ENCODE data around the gene CAPN9.

CAPN9 gene

DNA sequence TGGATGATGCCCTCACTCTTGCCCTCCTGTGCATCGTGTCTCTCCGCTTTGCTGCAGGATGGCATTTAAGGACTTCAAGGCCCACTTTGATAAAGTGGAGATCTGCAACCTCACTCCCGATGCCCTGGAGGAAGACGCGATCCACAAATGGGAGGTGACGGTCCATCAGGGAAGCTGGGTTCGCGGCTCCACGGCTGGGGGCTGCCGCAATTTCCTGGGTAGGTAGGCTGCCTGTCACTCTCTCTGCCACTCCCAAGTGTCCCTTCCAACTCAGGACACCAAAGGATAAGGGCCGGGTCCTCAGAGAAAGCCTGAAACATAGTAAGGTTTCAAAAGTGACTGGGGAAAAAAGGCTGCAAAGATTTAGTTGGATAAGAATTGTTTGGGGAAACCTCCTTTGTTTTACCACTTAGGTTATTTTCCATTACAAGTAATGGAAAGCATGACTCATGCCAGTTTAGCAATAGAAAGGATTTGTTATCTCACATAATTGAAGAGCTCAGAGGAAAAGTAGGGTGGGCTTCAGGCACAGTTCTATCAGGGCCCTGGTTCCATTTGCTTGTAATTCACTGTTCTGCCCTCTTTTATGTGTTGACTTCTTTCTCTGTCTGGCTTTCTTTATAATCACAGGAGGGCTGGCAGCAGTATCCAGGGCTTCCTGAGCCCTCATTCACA, 31.9 kb downstream of the CAPN9 start:
- Histone ChIP-seq H3K9me3 (ENCODE audit: control insufficient read depth, insufficient read depth, low read depth, low read length) (no peaks in the 10 kb centered on the region), H3K4me1 (ENCODE audit: control insufficient read depth, insufficient read depth, low read length) (no peaks in the 10 kb centered on the region), H3K36me3 (ENCODE audit: control insufficient read depth in 2 of 2, insufficient read depth in 1 of 2, low read length in 2 of 2) (no peaks in the 10 kb centered on the region), H3K27ac (ENCODE audit: extremely low read depth, low read depth, low read length) (no peak overlapping the region), H3K4me3 (ENCODE audit: low read depth, low read length) (no peak overlapping the region)
- TF ChIP-seq, protein P1, sequence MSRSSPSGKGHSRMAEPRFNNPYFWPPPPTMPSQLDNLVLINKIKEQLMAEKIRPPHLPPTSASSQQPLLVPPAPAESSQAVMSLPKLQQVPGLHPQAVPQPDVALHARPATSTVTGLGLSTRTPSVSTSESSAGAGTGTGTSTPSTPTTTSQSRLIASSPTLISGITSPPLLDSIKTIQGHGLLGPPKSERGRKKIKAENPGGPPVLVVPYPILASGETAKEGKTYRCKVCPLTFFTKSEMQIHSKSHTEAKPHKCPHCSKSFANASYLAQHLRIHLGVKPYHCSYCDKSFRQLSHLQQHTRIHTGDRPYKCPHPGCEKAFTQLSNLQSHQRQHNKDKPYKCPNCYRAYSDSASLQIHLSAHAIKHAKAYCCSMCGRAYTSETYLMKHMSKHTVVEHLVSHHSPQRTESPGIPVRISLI (tag by site-specific recombination; IDR thresholded peaks at IDR 0.05): no peak
- TF ChIP-seq ZNF629 (tag by site-specific recombination; IDR thresholded peaks at IDR 0.05): no peak
- TF ChIP-seq ZNF140 (tag by site-specific recombination; IDR thresholded peaks at IDR 0.05): no peak
- no peak for TF ChIP-seq ZBTB1 (tag by site-specific recombination; IDR thresholded peaks at IDR 0.05)
- TF ChIP-seq ZNF133 (tag by site-specific recombination; IDR thresholded peaks at IDR 0.05): no peak
- no peak for TF ChIP-seq OVOL3 (tag by site-specific recombination; IDR thresholded peaks at IDR 0.05)
- no peak for TF ChIP-seq ZNF302 (tag by site-specific recombination; IDR thresholded peaks at IDR 0.05; ENCODE audit: low read depth)
- no peak for TF ChIP-seq ZNF175 (tag by site-specific recombination; IDR thresholded peaks at IDR 0.05)
- TF ChIP-seq ZSCAN16 (tag by site-specific recombination; IDR thresholded peaks at IDR 0.05): no peak
- TF ChIP-seq ZNF112 (tag by site-specific recombination; IDR thresholded peaks at IDR 0.05): no peak
- no peak for TF ChIP-seq ZNF664 (tag by site-specific recombination; IDR thresholded peaks at IDR 0.05)
- POLR2A ChIA-PET: no interaction called here
- CTCF ChIA-PET: interaction anchor here (0.7 kb wide), 1 partner anchor 84 kb away, joined by 3 read pairs; no protein-coding TSS in a partner anchor

DNA sequence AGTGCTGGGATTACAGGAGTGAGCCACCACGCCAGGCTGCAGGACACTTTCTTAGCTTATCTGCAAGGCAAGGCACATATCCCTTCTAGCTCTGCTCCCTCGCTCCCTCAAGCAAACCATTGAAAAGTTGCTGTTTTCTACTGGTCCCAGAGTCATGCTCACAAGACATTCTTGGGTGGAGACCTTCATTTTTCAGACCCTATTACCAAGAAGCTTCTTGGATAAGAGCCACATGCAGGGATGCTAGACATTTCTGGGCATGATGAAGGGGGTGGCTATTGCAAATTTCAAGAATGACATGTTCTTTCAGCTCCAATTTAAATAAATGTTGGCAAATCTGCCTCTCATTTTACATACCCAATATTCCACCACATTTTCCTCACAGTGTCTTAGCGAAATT, 33.9 kb downstream of the CAPN9 start:
- POLR2A ChIA-PET: no interaction called here
- TF ChIP-seq, protein P2, sequence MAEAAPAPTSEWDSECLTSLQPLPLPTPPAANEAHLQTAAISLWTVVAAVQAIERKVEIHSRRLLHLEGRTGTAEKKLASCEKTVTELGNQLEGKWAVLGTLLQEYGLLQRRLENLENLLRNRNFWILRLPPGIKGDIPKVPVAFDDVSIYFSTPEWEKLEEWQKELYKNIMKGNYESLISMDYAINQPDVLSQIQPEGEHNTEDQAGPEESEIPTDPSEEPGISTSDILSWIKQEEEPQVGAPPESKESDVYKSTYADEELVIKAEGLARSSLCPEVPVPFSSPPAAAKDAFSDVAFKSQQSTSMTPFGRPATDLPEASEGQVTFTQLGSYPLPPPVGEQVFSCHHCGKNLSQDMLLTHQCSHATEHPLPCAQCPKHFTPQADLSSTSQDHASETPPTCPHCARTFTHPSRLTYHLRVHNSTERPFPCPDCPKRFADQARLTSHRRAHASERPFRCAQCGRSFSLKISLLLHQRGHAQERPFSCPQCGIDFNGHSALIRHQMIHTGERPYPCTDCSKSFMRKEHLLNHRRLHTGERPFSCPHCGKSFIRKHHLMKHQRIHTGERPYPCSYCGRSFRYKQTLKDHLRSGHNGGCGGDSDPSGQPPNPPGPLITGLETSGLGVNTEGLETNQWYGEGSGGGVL (tag by site-specific recombination; IDR thresholded peaks at IDR 0.05): no peak
- TF ChIP-seq ZNF501 (tag by site-specific recombination; IDR thresholded peaks at IDR 0.05) (no peak), MYNN (tag by site-specific recombination; IDR thresholded peaks at IDR 0.05; ENCODE audit: borderline replicate concordance) (no peak), ZBTB17 (tag by site-specific recombination; IDR thresholded peaks at IDR 0.05) (no peak)
- TF ChIP-seq, protein P3, sequence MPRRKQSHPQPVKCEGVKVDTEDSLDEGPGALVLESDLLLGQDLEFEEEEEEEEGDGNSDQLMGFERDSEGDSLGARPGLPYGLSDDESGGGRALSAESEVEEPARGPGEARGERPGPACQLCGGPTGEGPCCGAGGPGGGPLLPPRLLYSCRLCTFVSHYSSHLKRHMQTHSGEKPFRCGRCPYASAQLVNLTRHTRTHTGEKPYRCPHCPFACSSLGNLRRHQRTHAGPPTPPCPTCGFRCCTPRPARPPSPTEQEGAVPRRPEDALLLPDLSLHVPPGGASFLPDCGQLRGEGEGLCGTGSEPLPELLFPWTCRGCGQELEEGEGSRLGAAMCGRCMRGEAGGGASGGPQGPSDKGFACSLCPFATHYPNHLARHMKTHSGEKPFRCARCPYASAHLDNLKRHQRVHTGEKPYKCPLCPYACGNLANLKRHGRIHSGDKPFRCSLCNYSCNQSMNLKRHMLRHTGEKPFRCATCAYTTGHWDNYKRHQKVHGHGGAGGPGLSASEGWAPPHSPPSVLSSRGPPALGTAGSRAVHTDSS (tag by site-specific recombination; IDR thresholded peaks at IDR 0.05): no peak
- TF ChIP-seq, protein P4, sequence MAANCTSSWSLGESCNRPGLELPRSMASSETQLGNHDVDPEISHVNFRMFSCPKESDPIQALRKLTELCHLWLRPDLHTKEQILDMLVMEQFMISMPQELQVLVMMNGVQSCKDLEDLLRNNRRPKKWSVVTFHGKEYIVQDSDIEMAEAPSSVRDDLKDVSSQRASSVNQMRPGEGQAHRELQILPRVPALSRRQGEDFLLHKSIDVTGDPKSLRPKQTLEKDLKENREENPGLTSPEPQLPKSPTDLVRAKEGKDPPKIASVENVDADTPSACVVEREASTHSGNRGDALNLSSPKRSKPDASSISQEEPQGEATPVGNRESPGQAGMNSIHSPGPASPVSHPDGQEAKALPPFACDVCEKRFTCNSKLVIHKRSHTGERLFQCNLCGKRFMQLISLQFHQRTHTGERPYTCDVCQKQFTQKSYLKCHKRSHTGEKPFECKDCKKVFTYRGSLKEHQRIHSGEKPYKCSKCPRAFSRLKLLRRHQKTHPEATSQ (tag by site-specific recombination; IDR thresholded peaks at IDR 0.05): no peak
- TF ChIP-seq, protein P5, sequence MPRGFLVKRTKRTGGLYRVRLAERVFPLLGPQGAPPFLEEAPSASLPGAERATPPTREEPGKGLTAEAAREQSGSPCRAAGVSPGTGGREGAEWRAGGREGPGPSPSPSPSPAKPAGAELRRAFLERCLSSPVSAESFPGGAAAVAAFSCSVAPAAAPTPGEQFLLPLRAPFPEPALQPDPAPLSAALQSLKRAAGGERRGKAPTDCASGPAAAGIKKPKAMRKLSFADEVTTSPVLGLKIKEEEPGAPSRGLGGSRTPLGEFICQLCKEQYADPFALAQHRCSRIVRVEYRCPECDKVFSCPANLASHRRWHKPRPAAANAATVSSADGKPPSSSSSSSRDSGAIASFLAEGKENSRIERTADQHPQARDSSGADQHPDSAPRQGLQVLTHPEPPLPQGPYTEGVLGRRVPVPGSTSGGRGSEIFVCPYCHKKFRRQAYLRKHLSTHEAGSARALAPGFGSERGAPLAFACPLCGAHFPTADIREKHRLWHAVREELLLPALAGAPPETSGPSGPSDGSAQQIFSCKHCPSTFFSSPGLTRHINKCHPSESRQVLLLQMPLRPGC (tag by site-specific recombination; IDR thresholded peaks at IDR 0.05): no peak
- TF ChIP-seq, protein P6, sequence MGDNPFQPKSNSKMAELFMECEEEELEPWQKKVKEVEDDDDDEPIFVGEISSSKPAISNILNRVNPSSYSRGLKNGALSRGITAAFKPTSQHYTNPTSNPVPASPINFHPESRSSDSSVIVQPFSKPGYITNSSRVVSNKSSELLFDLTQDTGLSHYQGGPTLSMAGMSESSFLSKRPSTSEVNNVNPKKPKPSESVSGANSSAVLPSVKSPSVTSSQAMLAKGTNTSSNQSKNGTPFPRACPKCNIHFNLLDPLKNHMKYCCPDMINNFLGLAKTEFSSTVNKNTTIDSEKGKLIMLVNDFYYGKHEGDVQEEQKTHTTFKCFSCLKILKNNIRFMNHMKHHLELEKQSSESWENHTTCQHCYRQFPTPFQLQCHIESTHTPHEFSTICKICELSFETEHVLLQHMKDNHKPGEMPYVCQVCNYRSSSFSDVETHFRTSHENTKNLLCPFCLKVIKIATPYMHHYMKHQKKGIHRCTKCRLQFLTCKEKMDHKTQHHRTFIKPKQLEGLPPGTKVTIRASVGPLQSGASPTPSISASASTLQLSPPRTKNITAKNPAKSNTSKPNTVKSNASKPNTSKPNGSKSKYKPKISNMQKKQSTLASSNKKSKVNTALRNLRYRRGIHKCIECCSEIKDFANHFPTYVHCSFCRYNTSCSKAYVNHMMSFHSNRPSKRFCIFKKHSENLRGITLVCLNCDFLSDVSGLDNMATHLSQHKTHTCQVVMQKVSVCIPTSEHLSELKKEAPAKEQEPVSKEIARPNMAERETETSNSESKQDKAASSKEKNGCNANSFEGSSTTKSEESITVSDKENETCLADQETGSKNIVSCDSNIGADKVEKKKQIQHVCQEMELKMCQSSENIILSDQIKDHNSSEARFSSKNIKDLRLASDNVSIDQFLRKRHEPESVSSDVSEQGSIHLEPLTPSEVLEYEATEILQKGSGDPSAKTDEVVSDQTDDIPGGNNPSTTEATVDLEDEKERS (tag by site-specific recombination; IDR thresholded peaks at IDR 0.05): no peak
- no peak overlapping the region for H3K27ac ChIP-seq (ENCODE audit: extremely low read depth, low read depth, low read length)
- CTCF ChIA-PET: interaction anchor here (0.7 kb wide), 1 partner anchor 64 kb away, joined by 3 read pairs; no protein-coding TSS in a partner anchor
- no peaks in the 10 kb centered on the region for H3K4me1 ChIP-seq (ENCODE audit: control insufficient read depth, insufficient read depth, low read length)
- no peaks in the 10 kb centered on the region for H3K36me3 ChIP-seq (ENCODE audit: control insufficient read depth in 2 of 2, insufficient read depth in 1 of 2, low read length in 2 of 2)
- H3K4me3 ChIP-seq (ENCODE audit: low read depth, low read length): no peak overlapping the region
- no peaks in the 10 kb centered on the region for H3K9me3 ChIP-seq (ENCODE audit: control insufficient read depth, insufficient read depth, low read depth, low read length)
